BE2C (cell line): Measurements from ENCODE around the gene ATG2B.

Source experiments
- DNase-seq: peaks from one replicate; pipeline ENCODE4 v3.0.0-alpha.2; 2020
- H3K27me3 ChIP-seq: fragments of 250-450 bp; sonication (Bioruptor Pico); 2 replicates; pipeline ENCODE4 v1.5.1; 2020; ENCODE audit warnings: mild to moderate bottlenecking
- H3K36me3 ChIP-seq: fragments of 250-450 bp; sonication (Bioruptor Pico); 2 replicates; pipeline ENCODE4 v1.5.1; 2020; ENCODE audit warnings: mild to moderate bottlenecking
- H3K4me1 ChIP-seq: fragments of 250-450 bp; sonication (Bioruptor Pico); 2 replicates; pipeline ENCODE4 v1.5.1; 2020
- H3K4me3 ChIP-seq: 2 replicates; pipeline ENCODE4 v1.5.1; 2011; ENCODE audit warnings: low read depth, low read length
- H3K9me3 ChIP-seq: fragments of 250-450 bp; sonication (Bioruptor Pico); 2 replicates; pipeline ENCODE4 v1.5.1; 2020
- TF ChIP-seq, protein P1 (sequence below): IDR thresholded peaks from 2 replicates; pipeline ENCODE4 v1.5.1; 2012; ENCODE audit warnings: mild to moderate bottlenecking, low read depth, low read length

ATG2B gene

DNA sequence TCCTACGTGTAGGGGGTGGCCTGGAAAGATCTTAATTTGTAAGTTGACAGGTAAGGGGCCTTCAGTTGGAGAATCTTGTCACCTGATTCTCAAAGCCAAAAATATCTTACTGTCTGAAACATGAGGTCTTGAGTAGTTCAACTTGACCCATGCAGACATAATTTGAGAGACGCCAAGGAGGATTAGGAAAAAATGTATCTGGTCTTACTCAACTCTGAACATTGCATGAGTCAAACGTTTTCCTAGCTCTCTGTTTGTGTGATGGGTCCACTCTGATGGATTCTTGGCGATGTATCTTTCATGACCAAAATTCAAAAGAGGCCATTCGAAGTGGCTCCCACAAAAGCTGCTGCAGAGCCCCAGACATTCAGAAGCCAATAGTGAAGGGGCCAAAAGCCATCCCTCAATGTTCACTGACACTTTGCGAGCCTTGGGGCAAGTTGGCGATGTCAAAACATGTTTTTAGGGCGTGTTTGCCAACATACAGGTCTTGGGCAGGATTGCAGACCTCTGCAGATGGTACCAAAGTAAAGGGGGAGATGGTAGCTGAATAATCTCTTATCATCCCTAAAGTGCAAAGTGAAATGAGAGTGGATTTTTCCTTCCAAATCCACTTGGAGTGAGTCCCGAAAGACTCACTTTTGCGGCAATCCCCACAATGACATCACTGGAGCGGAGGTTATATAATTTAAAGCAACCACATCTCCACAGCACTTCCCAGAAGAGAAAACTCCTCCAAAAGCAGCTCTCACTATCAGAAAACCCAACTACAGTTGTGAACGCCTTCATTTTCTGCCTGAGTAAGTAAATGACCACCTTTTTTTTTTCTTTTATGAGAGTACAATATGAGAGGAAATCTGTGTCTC, 107.4 kb downstream of the ATG2B start, which contains the start of gene BDKRB1:
BDKRB1 (plus strand) TSS at position 710 of the 866 bp plus-strand sequence. CDS start 7,473 bp downstream, outside the sequence.
- TF ChIP-seq, protein P1, sequence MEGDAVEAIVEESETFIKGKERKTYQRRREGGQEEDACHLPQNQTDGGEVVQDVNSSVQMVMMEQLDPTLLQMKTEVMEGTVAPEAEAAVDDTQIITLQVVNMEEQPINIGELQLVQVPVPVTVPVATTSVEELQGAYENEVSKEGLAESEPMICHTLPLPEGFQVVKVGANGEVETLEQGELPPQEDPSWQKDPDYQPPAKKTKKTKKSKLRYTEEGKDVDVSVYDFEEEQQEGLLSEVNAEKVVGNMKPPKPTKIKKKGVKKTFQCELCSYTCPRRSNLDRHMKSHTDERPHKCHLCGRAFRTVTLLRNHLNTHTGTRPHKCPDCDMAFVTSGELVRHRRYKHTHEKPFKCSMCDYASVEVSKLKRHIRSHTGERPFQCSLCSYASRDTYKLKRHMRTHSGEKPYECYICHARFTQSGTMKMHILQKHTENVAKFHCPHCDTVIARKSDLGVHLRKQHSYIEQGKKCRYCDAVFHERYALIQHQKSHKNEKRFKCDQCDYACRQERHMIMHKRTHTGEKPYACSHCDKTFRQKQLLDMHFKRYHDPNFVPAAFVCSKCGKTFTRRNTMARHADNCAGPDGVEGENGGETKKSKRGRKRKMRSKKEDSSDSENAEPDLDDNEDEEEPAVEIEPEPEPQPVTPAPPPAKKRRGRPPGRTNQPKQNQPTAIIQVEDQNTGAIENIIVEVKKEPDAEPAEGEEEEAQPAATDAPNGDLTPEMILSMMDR, result no peak
- no peak for DNase-seq

DNA sequence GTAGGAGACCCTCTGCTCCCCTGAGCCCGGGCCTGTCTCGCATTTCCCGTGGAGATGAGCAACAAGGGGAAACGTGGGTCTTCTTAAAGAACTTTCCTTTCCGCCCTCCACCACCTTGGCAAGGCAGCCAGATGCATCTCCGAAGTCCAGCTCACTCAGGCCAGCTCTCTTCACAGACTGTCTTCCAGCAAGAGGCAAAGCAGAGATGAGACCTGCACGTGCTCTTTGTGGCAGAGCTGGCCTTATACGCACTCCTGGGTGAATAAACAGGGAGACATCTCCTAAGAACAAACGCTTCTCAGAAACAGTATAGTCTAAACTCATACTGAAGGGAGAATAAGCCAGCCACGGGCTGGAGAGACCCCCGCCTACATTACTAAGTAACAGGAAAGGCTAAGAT, 108.5 kb downstream of the ATG2B start:
- H3K4me3 ChIP-seq, result no peak overlapping the region
- DNase-seq, result no peak
- TF ChIP-seq, protein P1, result no peak
- no peaks in the 10 kb centered on the region for H3K36me3 ChIP-seq
- no peaks in the 10 kb centered on the region for H3K9me3 ChIP-seq
- peaks cover 7% of the 10 kb centered on the region for H3K4me1 ChIP-seq
- no peaks in the 10 kb centered on the region for H3K27me3 ChIP-seq

More for the DNA sequence above, 107.4 kb downstream of the ATG2B start, which contains the start of gene BDKRB1:
- Histone ChIP-seq H3K36me3 (no peaks in the 10 kb centered on the region), H3K4me3 (no peak within 1 kb of the TSS), H3K27me3 (no peaks in the 10 kb centered on the region), H3K9me3 (no peaks in the 10 kb centered on the region), H3K4me1 (peaks cover 7% of the 10 kb centered on the region)

DNA sequence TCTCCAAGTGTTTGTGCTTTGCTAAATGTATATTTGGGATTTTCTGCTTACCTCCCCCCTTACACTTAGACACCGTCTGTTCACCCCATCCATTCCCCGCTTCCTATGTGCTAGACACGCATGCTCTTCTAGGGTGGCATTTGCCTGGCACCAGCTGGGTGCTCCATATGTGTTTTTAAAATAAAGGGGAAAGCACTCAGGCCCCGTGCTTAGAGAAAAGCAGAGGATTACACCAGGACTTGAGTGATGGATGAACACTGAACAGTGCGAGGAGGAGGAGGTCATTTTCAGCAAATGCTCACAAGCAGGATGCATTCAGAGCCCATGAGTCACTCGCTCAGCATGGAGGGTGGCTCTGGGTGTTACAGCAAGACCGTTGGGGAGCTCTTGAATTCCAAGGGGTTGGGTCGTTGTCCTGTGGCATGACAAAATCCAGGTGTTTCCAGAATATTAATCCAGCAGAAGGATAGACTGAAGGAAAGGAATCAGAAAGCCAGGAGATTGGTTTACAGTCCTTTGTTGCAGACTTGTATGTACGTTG, 110.1 kb downstream of the ATG2B start:
- H3K36me3 ChIP-seq, result no peaks in the 10 kb centered on the region
- TF ChIP-seq, protein P1, result no peak
- no peak overlapping the region for H3K4me3 ChIP-seq
- H3K27me3 ChIP-seq, result no peaks in the 10 kb centered on the region
- H3K4me1 ChIP-seq, result peaks cover 9% of the 10 kb centered on the region
- H3K9me3 ChIP-seq, result no peaks in the 10 kb centered on the region
- DNase-seq, result no peak

DNA sequence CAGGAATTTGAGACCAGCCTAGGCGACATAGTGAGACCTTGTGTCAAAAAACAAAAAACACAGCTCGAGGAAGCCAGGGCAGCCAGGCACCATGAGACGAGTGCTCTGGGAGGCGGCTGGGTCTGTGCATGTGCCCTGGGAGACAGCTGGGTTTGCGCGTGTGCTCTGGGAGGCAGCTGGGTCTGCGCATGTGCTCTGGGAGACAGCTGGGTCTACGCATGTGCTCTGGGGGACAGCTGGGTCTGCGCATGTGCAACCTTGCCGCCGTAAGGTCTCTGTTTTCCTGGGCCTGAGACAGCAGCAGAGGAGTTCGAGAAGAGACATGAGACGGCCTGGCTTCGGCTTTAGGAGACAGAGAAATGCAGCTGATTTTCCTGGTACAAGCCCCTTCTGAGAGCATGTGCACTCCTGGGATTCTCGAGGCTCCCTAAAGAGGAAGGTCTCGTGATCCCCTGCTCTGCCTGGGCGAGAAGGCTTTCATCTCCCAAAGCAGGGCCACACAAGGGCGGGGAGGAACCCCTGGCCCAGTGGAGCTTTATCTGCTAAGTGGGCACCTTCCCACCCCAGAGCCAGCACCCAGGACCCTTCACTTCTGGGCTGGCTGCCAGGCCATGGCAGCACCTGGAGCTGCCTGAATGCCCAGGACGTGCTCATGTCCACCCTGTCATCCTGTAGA, 110.7 kb downstream of the ATG2B start:
- DNase-seq, result no peak
- TF ChIP-seq, protein P1, result no peak
- peaks cover 9% of the 10 kb centered on the region for H3K4me1 ChIP-seq

DNA sequence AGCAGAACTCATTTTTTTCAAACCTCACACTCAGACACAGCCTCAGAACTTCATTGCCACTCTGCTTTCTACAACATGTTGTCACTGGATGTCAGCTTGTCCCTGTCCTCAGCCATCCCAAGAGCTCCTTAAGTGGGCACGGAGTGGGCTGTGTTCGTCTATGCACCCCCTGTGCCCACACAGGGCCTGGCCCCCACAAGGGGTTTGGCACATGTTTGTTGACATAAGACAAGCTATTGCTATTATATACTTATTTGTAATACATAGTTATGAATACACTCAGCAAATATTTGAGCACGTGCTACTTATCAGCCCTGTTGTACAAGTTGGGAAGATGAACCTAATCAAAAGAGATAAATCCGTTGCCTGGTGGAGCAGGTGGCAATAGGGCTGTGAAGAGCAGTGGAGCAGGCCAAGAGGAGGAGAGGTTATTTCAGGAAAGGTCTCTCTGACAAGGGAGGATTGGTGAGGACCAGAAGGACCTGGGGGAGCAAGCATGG, 111.4 kb downstream of the ATG2B start:
- no peak for DNase-seq
- Histone ChIP-seq H3K36me3 (no peaks in the 10 kb centered on the region), H3K4me3 (no peak overlapping the region), H3K27me3 (no peaks in the 10 kb centered on the region), H3K9me3 (no peaks in the 10 kb centered on the region), H3K4me1 (peaks cover 9% of the 10 kb centered on the region)
- TF ChIP-seq, protein P1, result no peak

More for the DNA sequence above, 110.7 kb downstream of the ATG2B start:
- no peaks in the 10 kb centered on the region for H3K9me3 ChIP-seq
- H3K36me3 ChIP-seq, result no peaks in the 10 kb centered on the region
- H3K4me3 ChIP-seq, result no peak overlapping the region
- no peaks in the 10 kb centered on the region for H3K27me3 ChIP-seq
